IPS-11a (cell line): ENCODE results near the gene PCSK5.

Experiments
- H3K4me3 ChIP-seq: one replicate; pipeline ENCODE4 v1.5.1; 2013; ENCODE audit warnings: low read depth, low read length, control low read depth

The PCSK5 gene

GRCh38 chr9:75918909-75919308 is 28.4 kb downstream of the PCSK5 start:
- no peak overlapping the region for H3K4me3 ChIP-seq

- H3K4me3 ChIP-seq, result no peak overlapping the region
Measured at GRCh38 chr9:75921391-75922127, 31.1 kb downstream of the PCSK5 start.

- H3K4me3 ChIP-seq, result no peak overlapping the region
Measured at GRCh38 chr9:75926385-75926784, 35.9 kb downstream of the PCSK5 start.

- no peak overlapping the region for H3K4me3 ChIP-seq
Measured at GRCh38 chr9:75927356-75927755, 36.9 kb downstream of the PCSK5 start.

GRCh38 chr9:75930190-75930589 is 39.7 kb downstream of the PCSK5 start:
- no peak overlapping the region for H3K4me3 ChIP-seq

- H3K4me3 ChIP-seq, result no peak overlapping the region
Measured at GRCh38 chr9:75930730-75931321, 40.4 kb downstream of the PCSK5 start.

- H3K4me3 ChIP-seq, result no peak overlapping the region
Measured at GRCh38 chr9:75933982-75934381, 43.5 kb downstream of the PCSK5 start.

GRCh38 chr9:75935591-75935990 is 45.1 kb downstream of the PCSK5 start:
- H3K4me3 ChIP-seq, result no peak overlapping the region

- H3K4me3 ChIP-seq, result no peak overlapping the region
Measured at GRCh38 chr9:75937521-75938258, 47.2 kb downstream of the PCSK5 start.

- no peak overlapping the region for H3K4me3 ChIP-seq
Measured at GRCh38 chr9:75938946-75939345, 48.5 kb downstream of the PCSK5 start.

- no peak overlapping the region for H3K4me3 ChIP-seq
Measured at GRCh38 chr9:75939536-75940111, 49.2 kb downstream of the PCSK5 start.

- no peak overlapping the region for H3K4me3 ChIP-seq
Measured at GRCh38 chr9:75941066-75941465, 50.6 kb downstream of the PCSK5 start.

- H3K4me3 ChIP-seq, result no peak overlapping the region
Measured at GRCh38 chr9:75941577-75942311, 51.3 kb downstream of the PCSK5 start.

- H3K4me3 ChIP-seq, result no peak overlapping the region
Measured at GRCh38 chr9:75946766-75947165, 56.3 kb downstream of the PCSK5 start.

GRCh38 chr9:75947233-75947632 is 56.8 kb downstream of the PCSK5 start:
- no peak overlapping the region for H3K4me3 ChIP-seq

GRCh38 chr9:75950998-75951397 is 60.5 kb downstream of the PCSK5 start:
- no peak overlapping the region for H3K4me3 ChIP-seq

- H3K4me3 ChIP-seq, result no peak overlapping the region
Measured at GRCh38 chr9:75953218-75953617, 62.7 kb downstream of the PCSK5 start.

GRCh38 chr9:75956161-75956560 is 65.7 kb downstream of the PCSK5 start:
- no peak overlapping the region for H3K4me3 ChIP-seq

- no peak overlapping the region for H3K4me3 ChIP-seq
Measured at GRCh38 chr9:75957116-75957515, 66.6 kb downstream of the PCSK5 start.

GRCh38 chr9:75958226-75958625 is 67.8 kb downstream of the PCSK5 start:
- H3K4me3 ChIP-seq, result no peak overlapping the region

GRCh38 chr9:75960551-75960950 is 70.1 kb downstream of the PCSK5 start:
- no peak overlapping the region for H3K4me3 ChIP-seq
